Activated B cell treated with CpG ODN at 0.5 μM for 24 hours (primary cell): ENCODE measurements around the gene LGALS12. TPM values are rescaled to one million over a fixed set of nuclear protein-coding genes. Genes with fewer than 3 reads are reported as not detected.

Experiments used
- ATAC-seq: fragments of 200-7000 bp; cut with Tn5 transposase; one replicate; pipeline ENCODE4 v1.10.0; 2021; ENCODE audit warnings: low read depth, mild to moderate bottlenecking, moderate library complexity
- CTCF ChIA-PET: fragments of 350-600 bp; sonication (Branson Sonifier 250); formaldehyde crosslinking; loops from one replicate; lab custom pipeline; 2021; ENCODE audit warnings: antibody characterized with exemption; lab: Charles Lee
- POLR2A ChIA-PET: fragments of 350-600 bp; sonication (Branson Sonifier 250); formaldehyde crosslinking; loops from one replicate; lab custom pipeline; 2021; ENCODE audit warnings: antibody characterized with exemption; lab: Charles Lee
- DNase-seq: peaks from one replicate; pipeline ENCODE4 v3.0.0; 2022
- H3K27ac Mint-ChIP-seq: one replicate; pipeline ENCODE4 v1.8.0; 2020; ENCODE audit warnings: mixed read lengths
- H3K27me3 Mint-ChIP-seq: one replicate; pipeline ENCODE4 v1.8.0; 2021; ENCODE audit warnings: mixed read lengths
- H3K36me3 Mint-ChIP-seq: one replicate; pipeline ENCODE4 v1.8.0; 2021; ENCODE audit warnings: low read depth, mixed read lengths
- H3K4me1 Mint-ChIP-seq: one replicate; pipeline ENCODE4 v1.8.0; 2021; ENCODE audit warnings: mixed read lengths
- H3K4me3 Mint-ChIP-seq: one replicate; pipeline ENCODE4 v1.8.0; 2020; ENCODE audit warnings: mild to moderate bottlenecking, mixed read lengths
- H3K9me3 Mint-ChIP-seq: one replicate; pipeline ENCODE4 v1.8.0; 2020; ENCODE audit warnings: mixed read lengths
- CTCF ChIP-seq: fragments of 200-600 bp; IDR thresholded peaks from one replicate; pipeline ENCODE4 v1.8.0; 2022; ENCODE audit warnings: antibody characterized with exemption, mild to moderate bottlenecking
- intact Hi-C: fragments of 100-400 bp; cut with micrococcal nuclease; formaldehyde crosslinking; loops from one replicate; pipeline ENCODE4 v1.15.1; 2024
- total RNA-seq: library from RNA; stranded (reverse); gene quantifications from 2 replicates; pipeline ENCODE4 v1.2.3, GENCODE V29; 2022

The LGALS12 gene
- total RNA-seq, 1 donor from 2014 or later = not detected

GRCh38 chr11:63492441-63492840 lies 13.4 kb upstream of the LGALS12 start:
- H3K36me3 Mint-ChIP-seq = peaks cover 2% of the 10 kb centered on the region
- no peak overlapping the region for H3K4me3 Mint-ChIP-seq
- H3K27ac Mint-ChIP-seq = no peak overlapping the region
- peaks cover 3% of the 10 kb centered on the region for H3K9me3 Mint-ChIP-seq
- H3K4me1 Mint-ChIP-seq = peaks cover 6% of the 10 kb centered on the region
- intact Hi-C loops = no loop called here
- DNase-seq (no peak), ATAC-seq (no peak)
- TF ChIP-seq CTCF = no peak
- peaks cover 45% of the 10 kb centered on the region for H3K27me3 Mint-ChIP-seq
- ChIA-PET CTCF (no interaction called here), POLR2A (no interaction called here)

- CTCF ChIA-PET = no interaction called here
- intact Hi-C loops = no loop called here
- no peak overlapping the region for H3K4me3 Mint-ChIP-seq
Observed at GRCh38 chr11:63493127-63493526, 12.8 kb upstream of the LGALS12 start.

GRCh38 chr11:63494975-63495374 lies 10.9 kb upstream of the LGALS12 start:
- Mint-ChIP-seq H3K36me3 (peaks cover 2% of the 10 kb centered on the region), H3K4me1 (peaks cover 6% of the 10 kb centered on the region), H3K4me3 (no peak overlapping the region), H3K27ac (no peak overlapping the region), H3K27me3 (peaks cover 53% of the 10 kb centered on the region), H3K9me3 (peaks cover 7% of the 10 kb centered on the region)
- no peak for TF ChIP-seq CTCF
- DNase-seq (no peak), ATAC-seq (no peak)
- intact Hi-C loops = no loop called here
- ChIA-PET POLR2A (no interaction called here), CTCF (interaction anchor here (0.6 kb wide), 1 partner anchor 114 kb away, joined by 3 read pairs; no protein-coding TSS in a partner anchor)

More at GRCh38 chr11:63493127-63493526, 12.8 kb upstream of the LGALS12 start:
- TF ChIP-seq CTCF = no peak
- POLR2A ChIA-PET = no interaction called here
- H3K4me1 Mint-ChIP-seq = peaks cover 6% of the 10 kb centered on the region
- ATAC-seq (no peak), DNase-seq (no peak)
- H3K27me3 Mint-ChIP-seq = peaks cover 50% of the 10 kb centered on the region
- peaks cover 2% of the 10 kb centered on the region for H3K36me3 Mint-ChIP-seq
- H3K9me3 Mint-ChIP-seq = peaks cover 3% of the 10 kb centered on the region
- no peak overlapping the region for H3K27ac Mint-ChIP-seq

- intact Hi-C loops = no loop called here
- no peak overlapping the region for H3K4me3 Mint-ChIP-seq
- TF ChIP-seq CTCF = no peak
- POLR2A ChIA-PET = no interaction called here
- peaks cover 13% of the 10 kb centered on the region for H3K9me3 Mint-ChIP-seq
- ATAC-seq (no peak), DNase-seq (no peak)
- no peak overlapping the region for H3K27ac Mint-ChIP-seq
- no peaks in the 10 kb centered on the region for H3K4me1 Mint-ChIP-seq
- CTCF ChIA-PET = no interaction called here
- peaks cover 4% of the 10 kb centered on the region for H3K36me3 Mint-ChIP-seq
- H3K27me3 Mint-ChIP-seq = peaks cover 34% of the 10 kb centered on the region
Observed at GRCh38 chr11:63499874-63500273, 6.0 kb upstream of the LGALS12 start.

GRCh38 chr11:63501236-63501635 lies 4.6 kb upstream of the LGALS12 start:
- DNase-seq = no peak
- Mint-ChIP-seq H3K4me1 (peaks cover 2% of the 10 kb centered on the region), H3K27me3 (peaks cover 34% of the 10 kb centered on the region), H3K4me3 (no peak overlapping the region), H3K36me3 (peaks cover 4% of the 10 kb centered on the region), H3K27ac (no peak overlapping the region), H3K9me3 (peaks cover 13% of the 10 kb centered on the region)
- ATAC-seq = no peak
- POLR2A ChIA-PET = no interaction called here
- no peak for TF ChIP-seq CTCF
- CTCF ChIA-PET = no interaction called here
- intact Hi-C loops = no loop called here
